Measurements from ENCODE around the gene BAD.
"Not testable (repeated sequence)": the region's sequence is repeated elsewhere in the genome, so short reads cannot be mapped to it uniquely, and the experiment has no call there.

BAD gene

GRCh38 chr11:64314805-64315561 is 30.5 kb upstream of the BAD start:
- DNase-seq, result no peak

GRCh38 chr11:64314146-64314804 is 29.8 kb upstream of the BAD start:
- DNase-seq, result no peak

- no peak for DNase-seq
Observed at GRCh38 chr11:64313491-64314145, 29.2 kb upstream of the BAD start.

- no peak for DNase-seq
Observed at GRCh38 chr11:64312947-64313346, 28.5 kb upstream of the BAD start.

GRCh38 chr11:64307795-64308194 is 23.3 kb upstream of the BAD start:
- DNase-seq, result not testable (repeated sequence)

- DNase-seq, result no peak
Observed at GRCh38 chr11:64306876-64307622, 22.6 kb upstream of the BAD start.

- no peak for DNase-seq
Observed at GRCh38 chr11:64306563-64306875, 22.1 kb upstream of the BAD start.

GRCh38 chr11:64305691-64306562 is 21.5 kb upstream of the BAD start:
- DNase-seq, result peak; percentile 88

- DNase-seq, result peak; percentile 100
Observed at GRCh38 chr11:64305075-64305690, 20.7 kb upstream of the BAD start, which contains the start of gene ESRRA. Gene ESRRA, plus strand, starts transcription at chr11:64305524. Its CDS starts 1,656 bp downstream, at chr11:64307180.

- DNase-seq, result peak; percentile 96
Observed at GRCh38 chr11:64304316-64305072, 20.0 kb upstream of the BAD start.

- DNase-seq, result no peak
Observed at GRCh38 chr11:64304032-64304315, 19.5 kb upstream of the BAD start.

GRCh38 chr11:64303109-64304031 is 18.9 kb upstream of the BAD start:
- no peak for DNase-seq

GRCh38 chr11:64299847-64300648 is 15.6 kb upstream of the BAD start, which contains the start of gene CATSPERZ:
Gene CATSPERZ, plus strand, starts transcription at chr11:64300358. Its CDS starts 53 bp downstream, at chr11:64300411.
- DNase-seq, result no peak

GRCh38 chr11:64298966-64299846 is 14.7 kb upstream of the BAD start:
- no peak for DNase-seq

- DNase-seq, result no peak
Observed at GRCh38 chr11:64297699-64298358, 13.4 kb upstream of the BAD start.

GRCh38 chr11:64296830-64297698 is 12.6 kb upstream of the BAD start:
- DNase-seq, result no peak

Data from activated CD4-positive, alpha-beta T cell treated with anti-CD3 and anti-CD28 coated beads, Interleukin-10, Interleukin-2, amounts not matched to agents 100 ng/mL and 50 ng/mL, durations not matched to agents 16 hours and 8 hours (primary cell).